ENCODE results near the gene CCDC102A. TPM values are rescaled to one million over a fixed set of nuclear protein-coding genes. Genes with fewer than 3 reads are reported as not detected.

CCDC102A gene
- total and polyA plus RNA-seq, 9 of the 15 experiments (the other 6 are each of a cell fraction or from before 2014, with no cell fraction given): 0.03 to 4.9 (median 1.4) TPM

DNA sequence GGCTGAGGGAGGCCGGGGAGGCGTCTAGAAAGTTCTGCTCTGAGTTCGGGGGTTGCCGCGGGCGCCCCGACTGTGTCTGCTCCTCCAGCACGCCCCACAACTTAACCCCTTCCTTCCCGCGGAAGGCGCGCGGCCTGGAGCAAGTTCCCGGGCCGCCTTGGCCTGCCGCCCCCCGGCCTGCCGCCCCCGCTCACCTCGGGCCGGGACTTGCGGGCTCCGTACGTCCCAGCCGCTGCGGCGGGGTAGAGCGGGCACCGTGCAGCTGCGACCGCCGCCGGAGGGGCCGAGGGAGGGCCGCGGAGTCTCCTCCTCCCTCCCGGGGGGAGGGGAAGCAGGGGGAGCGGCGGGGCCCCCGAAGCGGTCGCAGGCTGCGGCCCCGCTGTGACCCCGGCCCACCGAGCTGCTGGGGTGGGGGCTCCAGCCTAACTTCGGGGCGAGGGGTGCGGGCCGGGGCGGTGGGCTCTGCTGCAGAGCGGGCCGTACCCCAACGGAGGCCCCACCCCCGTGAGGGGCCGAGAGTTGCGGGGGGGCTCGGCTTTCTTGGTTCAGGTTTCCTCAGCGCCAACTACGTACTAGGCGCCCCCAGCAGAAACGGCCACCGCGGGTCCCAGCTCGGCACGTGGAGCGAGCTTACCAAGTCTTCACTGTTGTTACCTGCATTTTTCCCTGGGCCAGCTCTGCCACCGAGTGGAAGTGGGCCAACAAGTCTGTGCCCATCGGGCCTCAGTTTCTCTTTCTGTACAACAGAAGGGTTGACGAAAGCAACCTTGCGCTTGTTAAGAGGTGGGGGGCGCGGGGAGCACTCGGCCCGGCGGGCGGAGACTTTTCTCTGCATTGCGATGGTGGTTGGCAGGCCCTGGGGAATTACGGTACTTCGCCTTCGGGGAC is at the start of gene CCDC102A (continued):
- TF ChIP-seq, protein P1, sequence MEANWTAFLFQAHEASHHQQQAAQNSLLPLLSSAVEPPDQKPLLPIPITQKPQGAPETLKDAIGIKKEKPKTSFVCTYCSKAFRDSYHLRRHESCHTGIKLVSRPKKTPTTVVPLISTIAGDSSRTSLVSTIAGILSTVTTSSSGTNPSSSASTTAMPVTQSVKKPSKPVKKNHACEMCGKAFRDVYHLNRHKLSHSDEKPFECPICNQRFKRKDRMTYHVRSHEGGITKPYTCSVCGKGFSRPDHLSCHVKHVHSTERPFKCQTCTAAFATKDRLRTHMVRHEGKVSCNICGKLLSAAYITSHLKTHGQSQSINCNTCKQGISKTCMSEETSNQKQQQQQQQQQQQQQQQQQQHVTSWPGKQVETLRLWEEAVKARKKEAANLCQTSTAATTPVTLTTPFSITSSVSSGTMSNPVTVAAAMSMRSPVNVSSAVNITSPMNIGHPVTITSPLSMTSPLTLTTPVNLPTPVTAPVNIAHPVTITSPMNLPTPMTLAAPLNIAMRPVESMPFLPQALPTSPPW (CRISPR knock-in tag; IDR thresholded peaks at IDR 0.05): peak; percentile 93
- no peak for TF ChIP-seq ZNF717 (CRISPR knock-in tag; IDR thresholded peaks at IDR 0.05)
- TF ChIP-seq, protein P2, sequence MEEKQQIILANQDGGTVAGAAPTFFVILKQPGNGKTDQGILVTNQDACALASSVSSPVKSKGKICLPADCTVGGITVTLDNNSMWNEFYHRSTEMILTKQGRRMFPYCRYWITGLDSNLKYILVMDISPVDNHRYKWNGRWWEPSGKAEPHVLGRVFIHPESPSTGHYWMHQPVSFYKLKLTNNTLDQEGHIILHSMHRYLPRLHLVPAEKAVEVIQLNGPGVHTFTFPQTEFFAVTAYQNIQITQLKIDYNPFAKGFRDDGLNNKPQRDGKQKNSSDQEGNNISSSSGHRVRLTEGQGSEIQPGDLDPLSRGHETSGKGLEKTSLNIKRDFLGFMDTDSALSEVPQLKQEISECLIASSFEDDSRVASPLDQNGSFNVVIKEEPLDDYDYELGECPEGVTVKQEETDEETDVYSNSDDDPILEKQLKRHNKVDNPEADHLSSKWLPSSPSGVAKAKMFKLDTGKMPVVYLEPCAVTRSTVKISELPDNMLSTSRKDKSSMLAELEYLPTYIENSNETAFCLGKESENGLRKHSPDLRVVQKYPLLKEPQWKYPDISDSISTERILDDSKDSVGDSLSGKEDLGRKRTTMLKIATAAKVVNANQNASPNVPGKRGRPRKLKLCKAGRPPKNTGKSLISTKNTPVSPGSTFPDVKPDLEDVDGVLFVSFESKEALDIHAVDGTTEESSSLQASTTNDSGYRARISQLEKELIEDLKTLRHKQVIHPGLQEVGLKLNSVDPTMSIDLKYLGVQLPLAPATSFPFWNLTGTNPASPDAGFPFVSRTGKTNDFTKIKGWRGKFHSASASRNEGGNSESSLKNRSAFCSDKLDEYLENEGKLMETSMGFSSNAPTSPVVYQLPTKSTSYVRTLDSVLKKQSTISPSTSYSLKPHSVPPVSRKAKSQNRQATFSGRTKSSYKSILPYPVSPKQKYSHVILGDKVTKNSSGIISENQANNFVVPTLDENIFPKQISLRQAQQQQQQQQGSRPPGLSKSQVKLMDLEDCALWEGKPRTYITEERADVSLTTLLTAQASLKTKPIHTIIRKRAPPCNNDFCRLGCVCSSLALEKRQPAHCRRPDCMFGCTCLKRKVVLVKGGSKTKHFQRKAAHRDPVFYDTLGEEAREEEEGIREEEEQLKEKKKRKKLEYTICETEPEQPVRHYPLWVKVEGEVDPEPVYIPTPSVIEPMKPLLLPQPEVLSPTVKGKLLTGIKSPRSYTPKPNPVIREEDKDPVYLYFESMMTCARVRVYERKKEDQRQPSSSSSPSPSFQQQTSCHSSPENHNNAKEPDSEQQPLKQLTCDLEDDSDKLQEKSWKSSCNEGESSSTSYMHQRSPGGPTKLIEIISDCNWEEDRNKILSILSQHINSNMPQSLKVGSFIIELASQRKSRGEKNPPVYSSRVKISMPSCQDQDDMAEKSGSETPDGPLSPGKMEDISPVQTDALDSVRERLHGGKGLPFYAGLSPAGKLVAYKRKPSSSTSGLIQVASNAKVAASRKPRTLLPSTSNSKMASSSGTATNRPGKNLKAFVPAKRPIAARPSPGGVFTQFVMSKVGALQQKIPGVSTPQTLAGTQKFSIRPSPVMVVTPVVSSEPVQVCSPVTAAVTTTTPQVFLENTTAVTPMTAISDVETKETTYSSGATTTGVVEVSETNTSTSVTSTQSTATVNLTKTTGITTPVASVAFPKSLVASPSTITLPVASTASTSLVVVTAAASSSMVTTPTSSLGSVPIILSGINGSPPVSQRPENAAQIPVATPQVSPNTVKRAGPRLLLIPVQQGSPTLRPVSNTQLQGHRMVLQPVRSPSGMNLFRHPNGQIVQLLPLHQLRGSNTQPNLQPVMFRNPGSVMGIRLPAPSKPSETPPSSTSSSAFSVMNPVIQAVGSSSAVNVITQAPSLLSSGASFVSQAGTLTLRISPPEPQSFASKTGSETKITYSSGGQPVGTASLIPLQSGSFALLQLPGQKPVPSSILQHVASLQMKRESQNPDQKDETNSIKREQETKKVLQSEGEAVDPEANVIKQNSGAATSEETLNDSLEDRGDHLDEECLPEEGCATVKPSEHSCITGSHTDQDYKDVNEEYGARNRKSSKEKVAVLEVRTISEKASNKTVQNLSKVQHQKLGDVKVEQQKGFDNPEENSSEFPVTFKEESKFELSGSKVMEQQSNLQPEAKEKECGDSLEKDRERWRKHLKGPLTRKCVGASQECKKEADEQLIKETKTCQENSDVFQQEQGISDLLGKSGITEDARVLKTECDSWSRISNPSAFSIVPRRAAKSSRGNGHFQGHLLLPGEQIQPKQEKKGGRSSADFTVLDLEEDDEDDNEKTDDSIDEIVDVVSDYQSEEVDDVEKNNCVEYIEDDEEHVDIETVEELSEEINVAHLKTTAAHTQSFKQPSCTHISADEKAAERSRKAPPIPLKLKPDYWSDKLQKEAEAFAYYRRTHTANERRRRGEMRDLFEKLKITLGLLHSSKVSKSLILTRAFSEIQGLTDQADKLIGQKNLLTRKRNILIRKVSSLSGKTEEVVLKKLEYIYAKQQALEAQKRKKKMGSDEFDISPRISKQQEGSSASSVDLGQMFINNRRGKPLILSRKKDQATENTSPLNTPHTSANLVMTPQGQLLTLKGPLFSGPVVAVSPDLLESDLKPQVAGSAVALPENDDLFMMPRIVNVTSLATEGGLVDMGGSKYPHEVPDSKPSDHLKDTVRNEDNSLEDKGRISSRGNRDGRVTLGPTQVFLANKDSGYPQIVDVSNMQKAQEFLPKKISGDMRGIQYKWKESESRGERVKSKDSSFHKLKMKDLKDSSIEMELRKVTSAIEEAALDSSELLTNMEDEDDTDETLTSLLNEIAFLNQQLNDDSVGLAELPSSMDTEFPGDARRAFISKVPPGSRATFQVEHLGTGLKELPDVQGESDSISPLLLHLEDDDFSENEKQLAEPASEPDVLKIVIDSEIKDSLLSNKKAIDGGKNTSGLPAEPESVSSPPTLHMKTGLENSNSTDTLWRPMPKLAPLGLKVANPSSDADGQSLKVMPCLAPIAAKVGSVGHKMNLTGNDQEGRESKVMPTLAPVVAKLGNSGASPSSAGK (IDR thresholded peaks at IDR 0.05): peak; percentile 66; the same call in 1 of the 2 replicates
- TF ChIP-seq SMAD4 (CRISPR knock-in tag; conservative IDR thresholded peaks at IDR 0.05): peak; percentile 43
- TF ChIP-seq CHD4 (IDR thresholded peaks at IDR 0.05; ENCODE audit: insufficient read depth, insufficient replicate concordance, low read depth, low read length, poor library complexity, severe bottlenecking): peak; percentile 27
- TF ChIP-seq, protein P3, sequence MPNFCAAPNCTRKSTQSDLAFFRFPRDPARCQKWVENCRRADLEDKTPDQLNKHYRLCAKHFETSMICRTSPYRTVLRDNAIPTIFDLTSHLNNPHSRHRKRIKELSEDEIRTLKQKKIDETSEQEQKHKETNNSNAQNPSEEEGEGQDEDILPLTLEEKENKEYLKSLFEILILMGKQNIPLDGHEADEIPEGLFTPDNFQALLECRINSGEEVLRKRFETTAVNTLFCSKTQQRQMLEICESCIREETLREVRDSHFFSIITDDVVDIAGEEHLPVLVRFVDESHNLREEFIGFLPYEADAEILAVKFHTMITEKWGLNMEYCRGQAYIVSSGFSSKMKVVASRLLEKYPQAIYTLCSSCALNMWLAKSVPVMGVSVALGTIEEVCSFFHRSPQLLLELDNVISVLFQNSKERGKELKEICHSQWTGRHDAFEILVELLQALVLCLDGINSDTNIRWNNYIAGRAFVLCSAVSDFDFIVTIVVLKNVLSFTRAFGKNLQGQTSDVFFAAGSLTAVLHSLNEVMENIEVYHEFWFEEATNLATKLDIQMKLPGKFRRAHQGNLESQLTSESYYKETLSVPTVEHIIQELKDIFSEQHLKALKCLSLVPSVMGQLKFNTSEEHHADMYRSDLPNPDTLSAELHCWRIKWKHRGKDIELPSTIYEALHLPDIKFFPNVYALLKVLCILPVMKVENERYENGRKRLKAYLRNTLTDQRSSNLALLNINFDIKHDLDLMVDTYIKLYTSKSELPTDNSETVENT (CRISPR knock-in tag; IDR thresholded peaks at IDR 0.05): 0 out of 2 replicates have a peak, but pooled peaks have one; percentile 13
- 0 out of 2 replicates have a peak, but pooled peaks have one; percentile 16 for TF ChIP-seq CREB1 (IDR thresholded peaks at IDR 0.05)
- TF ChIP-seq CREB1 (CRISPR knock-in tag; IDR thresholded peaks at IDR 0.05): peak; percentile 19; the same call in 1 of the 2 replicates
- no peak for TF ChIP-seq NR2C1 (IDR thresholded peaks at IDR 0.05)
- TF ChIP-seq NR2C1 (tag; IDR thresholded peaks at IDR 0.05): no peak

Measured in K562 (cell line).